Measurements from ENCODE around the gene MOBP. TPM values are rescaled to one million over a fixed set of nuclear protein-coding genes. Genes with fewer than 3 reads are reported as not detected.

MOBP gene
- not detected in 2 replicates for total RNA-seq (2014; rRNA removed; shearing (Covaris generic))
- not detected in 2 replicates for polyA plus RNA-seq (2016; fragmentation: Nextera tagmentation; extraction: Ambion mirVana)
- long read RNA-seq = 0 reads

GRCh38 chr3:39467394-39468107 is at the start of gene MOBP:
Gene MOBP (plus strand): TSS chr3:39467680. CDS start chr3:39502070, 34,390 bp downstream.
- Histone ChIP-seq H3K36me3 (ENCODE audit: insufficient read depth) (no peaks in the 10 kb centered on the region), H3K4me1 (ENCODE audit: insufficient read depth) (peaks cover 9% of the 10 kb centered on the region; the same call in 1 of the 2 replicates), H3K27ac (ENCODE audit: low read depth) (no peak within 1 kb of the TSS), H4K20me1 (replicated peaks; ENCODE audit: insufficient read depth) (no peaks in the 10 kb centered on the region), H3K27me3 (ENCODE audit: insufficient read depth) (no peaks in the 10 kb centered on the region), H3K4me3 (no peak within 1 kb of the TSS), H3F3A (replicated peaks; ENCODE audit: low read depth) (no peaks in the 10 kb centered on the region), H3K9me2 (ENCODE audit: insufficient read depth) (peaks cover 4% of the 10 kb centered on the region), H2AFZ (no peak within 1 kb of the TSS), H3K79me2 (replicated peaks; ENCODE audit: insufficient read depth) (no peaks in the 10 kb centered on the region), H3K4me2 (peak within 1 kb of the TSS; percentile 41; the same call in 1 of the 2 replicates)
- H3K9me3 Mint-ChIP-seq = no peaks in the 10 kb centered on the region
- ATAC-seq = peak; percentile 81
- H3K4me3 Mint-ChIP-seq = no peak within 1 kb of the TSS
- no peaks in the 10 kb centered on the region for H3K36me3 Mint-ChIP-seq (ENCODE audit: low read depth)
- H3K4me1 Mint-ChIP-seq = peaks cover 12% of the 10 kb centered on the region; the same call in 2 of the 3 replicates
- peak; percentile 30 for DNase-seq (ENCODE audit: low spot score)
- no peak for TF ChIP-seq NANOG (IDR thresholded peaks at IDR 0.05; ENCODE audit: borderline replicate concordance)
- no peak for TF ChIP-seq STAT1 (IDR thresholded peaks at IDR 0.05; ENCODE audit: unreplicated experiment)
- TF ChIP-seq POLR2AphosphoS5 (IDR thresholded peaks at IDR 0.05; ENCODE audit: low read depth) = no peak
- TF ChIP-seq EZH2 (IDR thresholded peaks at IDR 0.05; ENCODE audit: low read depth, unreplicated experiment) = no peak
- no peak for TF ChIP-seq ETS1 (IDR thresholded peaks at IDR 0.05)
- TF ChIP-seq JUNB (IDR thresholded peaks at IDR 0.05; ENCODE audit: unreplicated experiment) = no peak
- no peak for TF ChIP-seq EZH2phosphoT487 (IDR thresholded peaks at IDR 0.05; ENCODE audit: unreplicated experiment)
- TF ChIP-seq REST (IDR thresholded peaks at IDR 0.05; ENCODE audit: unreplicated experiment) = no peak
- TF ChIP-seq ZNF114 (CRISPR knock-in tag; IDR thresholded peaks at IDR 0.05) = no peak
- no peak for TF ChIP-seq CREB1 (CRISPR knock-in tag; IDR thresholded peaks at IDR 0.05; ENCODE audit: low read depth)
- TF ChIP-seq ZNF462 (CRISPR knock-in tag; IDR thresholded peaks at IDR 0.05) = no peak
- no peak for TF ChIP-seq ZNF331 (CRISPR knock-in tag; IDR thresholded peaks at IDR 0.05; ENCODE audit: low read depth)
- no peak for TF ChIP-seq CTCF (conservative IDR thresholded peaks at IDR 0.05; ENCODE audit: low read depth in 2 of 2)
- no peak within 1 kb of the TSS for H3K27ac Mint-ChIP-seq
- H3K27me3 Mint-ChIP-seq (ENCODE audit: insufficient read depth, low read depth, poor library complexity) = peaks cover 8% of the 10 kb centered on the region
